GM21360 (cell line): ENCODE data around the gene ZPLD1.

ENCODE experiments used
- ATAC-seq: cut with Tn5 transposase; IDR thresholded peaks from one replicate; pipeline ENCODE4 v1.9.1; 2021; ENCODE audit warnings: mild to moderate bottlenecking, moderate library complexity; ENCODE audit not compliant: unreplicated experiment

ZPLD1 gene

GRCh38 chr3:102464261-102464660 is 29.4 kb downstream of the ZPLD1 start:
- ATAC-seq: no peak

GRCh38 chr3:102466001-102466400 is 31.2 kb downstream of the ZPLD1 start:
- no peak for ATAC-seq

- no peak for ATAC-seq
Measured at GRCh38 chr3:102470066-102470465, 35.3 kb downstream of the ZPLD1 start.

- ATAC-seq: no peak
Measured at GRCh38 chr3:102471001-102471400, 36.2 kb downstream of the ZPLD1 start.

GRCh38 chr3:102471491-102471890 is 36.7 kb downstream of the ZPLD1 start:
- no peak for ATAC-seq

- no peak for ATAC-seq
Measured at GRCh38 chr3:102473648-102474047, 38.8 kb downstream of the ZPLD1 start.

GRCh38 chr3:102474207-102474606 is 39.4 kb downstream of the ZPLD1 start:
- ATAC-seq: no peak

GRCh38 chr3:102476198-102476597 is 41.4 kb downstream of the ZPLD1 start:
- ATAC-seq: no peak

- ATAC-seq: no peak
Measured at GRCh38 chr3:102478160-102478559, 43.3 kb downstream of the ZPLD1 start.

- ATAC-seq: no peak
Measured at GRCh38 chr3:102480139-102480538, 45.3 kb downstream of the ZPLD1 start.

- no peak for ATAC-seq
Measured at GRCh38 chr3:102481050-102481449, 46.2 kb downstream of the ZPLD1 start.

GRCh38 chr3:102483556-102483955 is 48.7 kb downstream of the ZPLD1 start:
- ATAC-seq: no peak

- no peak for ATAC-seq
Measured at GRCh38 chr3:102484363-102484762, 49.5 kb downstream of the ZPLD1 start.

GRCh38 chr3:102485701-102486100 is 50.9 kb downstream of the ZPLD1 start:
- ATAC-seq: no peak

GRCh38 chr3:102488331-102488730 is 53.5 kb downstream of the ZPLD1 start:
- no peak for ATAC-seq

GRCh38 chr3:102492300-102492699 is 57.5 kb downstream of the ZPLD1 start:
- ATAC-seq: no peak

GRCh38 chr3:102497571-102497970 is 62.8 kb downstream of the ZPLD1 start:
- ATAC-seq: no peak

- no peak for ATAC-seq
Measured at GRCh38 chr3:102505542-102505941, 70.7 kb downstream of the ZPLD1 start.

GRCh38 chr3:102510663-102511062 is 75.8 kb downstream of the ZPLD1 start:
- ATAC-seq: no peak

- ATAC-seq: no peak
Measured at GRCh38 chr3:102511168-102511567, 76.4 kb downstream of the ZPLD1 start.

- ATAC-seq: no peak
Measured at GRCh38 chr3:102511639-102512038, 76.8 kb downstream of the ZPLD1 start.

- no peak for ATAC-seq
Measured at GRCh38 chr3:102512734-102513504, 78.1 kb downstream of the ZPLD1 start.

- no peak for ATAC-seq
Measured at GRCh38 chr3:102514241-102514640, 79.4 kb downstream of the ZPLD1 start.
